ENCODE results near the gene ATG12.
"Not testable (repeated sequence)": the region's sequence is repeated elsewhere in the genome, so short reads cannot be mapped to it uniquely, and the experiment has no call there.

Gene ATG12

GRCh38 chr5:115841382-115842088 is at the start of gene ATG12, which contains the start of gene AP3S1:
ATG12 (minus strand) TSS chr5:115841565; CDS start chr5:115841552, 13 bp downstream.
AP3S1 (plus strand) TSS chr5:115841935; CDS start chr5:115842038, 103 bp downstream.
- peak; percentile 90 for DNase-seq

- DNase-seq, result no peak
Observed at GRCh38 chr5:115888027-115888426, 46.7 kb upstream of the ATG12 start.

GRCh38 chr5:115885208-115885607 is 43.8 kb upstream of the ATG12 start:
- DNase-seq, result not testable (repeated sequence)

- DNase-seq, result no peak
Observed at GRCh38 chr5:115884704-115885103, 43.3 kb upstream of the ATG12 start.

- DNase-seq, result not testable (repeated sequence)
Observed at GRCh38 chr5:115882434-115882833, 41.1 kb upstream of the ATG12 start.

GRCh38 chr5:115877342-115877741 is 36.0 kb upstream of the ATG12 start:
- DNase-seq, result not testable (repeated sequence)

GRCh38 chr5:115875447-115875846 is 34.1 kb upstream of the ATG12 start:
- no peak for DNase-seq

GRCh38 chr5:115873392-115873791 is 32.0 kb upstream of the ATG12 start:
- no peak for DNase-seq

- DNase-seq, result no peak
Observed at GRCh38 chr5:115872447-115872846, 31.1 kb upstream of the ATG12 start.

GRCh38 chr5:115869256-115869795 is 28.0 kb upstream of the ATG12 start:
- no peak for DNase-seq

GRCh38 chr5:115859378-115859777 is 18.0 kb upstream of the ATG12 start:
- DNase-seq, result no peak

GRCh38 chr5:115858396-115858795 is 17.0 kb upstream of the ATG12 start:
- DNase-seq, result no peak

- DNase-seq, result no peak
Observed at GRCh38 chr5:115857626-115858349, 16.4 kb upstream of the ATG12 start.

GRCh38 chr5:115857057-115857479 is 15.7 kb upstream of the ATG12 start:
- DNase-seq, result no peak

GRCh38 chr5:115855959-115856358 is 14.6 kb upstream of the ATG12 start:
- no peak for DNase-seq

- DNase-seq, result no peak
Observed at GRCh38 chr5:115854139-115854538, 12.8 kb upstream of the ATG12 start.

- no peak for DNase-seq
Observed at GRCh38 chr5:115850744-115851416, 9.5 kb upstream of the ATG12 start.

GRCh38 chr5:115849258-115849798 is 8.0 kb upstream of the ATG12 start:
- DNase-seq, result no peak

- no peak for DNase-seq
Observed at GRCh38 chr5:115847290-115847689, 5.9 kb upstream of the ATG12 start.

GRCh38 chr5:115844321-115844817 is 3.0 kb upstream of the ATG12 start:
- DNase-seq, result no peak

GRCh38 chr5:115843444-115844130 is 2.2 kb upstream of the ATG12 start:
- DNase-seq, result no peak

GRCh38 chr5:115842952-115843351 is 1.6 kb upstream of the ATG12 start:
- DNase-seq, result no peak
